ACC112 (cell line): Measurements from ENCODE around the gene TMEM135.

Experiments
- H2AFZ ChIP-seq: fragments of 200-600 bp; sonication (generic); one replicate; pipeline ENCODE4 v1.6.0; 2017; ENCODE audit warnings: antibody characterized with exemption, low read length; ENCODE audit not compliant: unreplicated experiment
- H3K27ac ChIP-seq: fragments of 200-600 bp; sonication (generic); 2 replicates; pipeline ENCODE4 v1.5.1; 2014; ENCODE audit warnings: low read depth, mild to moderate bottlenecking, antibody characterized with exemption, low read length, moderate library complexity
- H3K27me3 ChIP-seq: fragments of 200-600 bp; sonication (generic); 2 replicates; pipeline ENCODE4 v1.6.1; 2014; ENCODE audit warnings: mild to moderate bottlenecking, antibody characterized with exemption, low read length, moderate library complexity, mixed read lengths; ENCODE audit not compliant: insufficient read depth
- H3K36me3 ChIP-seq: fragments of 200-600 bp; sonication (generic); 2 replicates; pipeline ENCODE4 v1.6.1; 2016; ENCODE audit warnings: mild to moderate bottlenecking, antibody characterized with exemption, low read length, moderate library complexity, mixed read lengths; ENCODE audit not compliant: insufficient read depth
- H3K4me1 ChIP-seq: fragments of 200-600 bp; sonication (generic); one replicate; pipeline ENCODE4 v1.6.1; 2016; ENCODE audit warnings: low read length, mixed read lengths; ENCODE audit not compliant: insufficient read depth, unreplicated experiment, control insufficient read depth
- H3K4me3 ChIP-seq: fragments of 200-600 bp; sonication (generic); 2 replicates; pipeline ENCODE4 v1.5.1; 2014; ENCODE audit warnings: mild to moderate bottlenecking, low read depth, low read length
- H3K79me2 ChIP-seq: fragments of 200-600 bp; sonication (generic); one replicate; pipeline ENCODE4 v1.6.0; 2016; ENCODE audit warnings: low read length; ENCODE audit not compliant: control insufficient read depth, unreplicated experiment, insufficient read depth

TMEM135 gene

GRCh38 chr11:87299041-87299481 lies 261.3 kb downstream of the TMEM135 start:
- Histone ChIP-seq H3K4me1 (no peaks in the 10 kb centered on the region), H3K4me3 (no peak overlapping the region), H2AFZ (no peak overlapping the region), H3K79me2 (no peaks in the 10 kb centered on the region), H3K27me3 (no peaks in the 10 kb centered on the region), H3K27ac (no peak overlapping the region), H3K36me3 (no peaks in the 10 kb centered on the region)

- Histone ChIP-seq H3K4me3 (no peak overlapping the region), H3K79me2 (no peaks in the 10 kb centered on the region), H2AFZ (no peak overlapping the region), H3K4me1 (no peaks in the 10 kb centered on the region), H3K27me3 (no peaks in the 10 kb centered on the region), H3K36me3 (no peaks in the 10 kb centered on the region), H3K27ac (no peak overlapping the region)
Observed at GRCh38 chr11:87300640-87301380, 263.1 kb downstream of the TMEM135 start.

- Histone ChIP-seq H3K27ac (no peak overlapping the region), H2AFZ (no peak overlapping the region)
Observed at GRCh38 chr11:87301785-87302540, 264.2 kb downstream of the TMEM135 start.

GRCh38 chr11:87304412-87304811 lies 266.7 kb downstream of the TMEM135 start:
- no peaks in the 10 kb centered on the region for H3K27me3 ChIP-seq
- H3K79me2 ChIP-seq = no peaks in the 10 kb centered on the region
- no peak overlapping the region for H3K4me3 ChIP-seq
- no peak overlapping the region for H2AFZ ChIP-seq
- H3K36me3 ChIP-seq = no peaks in the 10 kb centered on the region
- peaks cover 7% of the 10 kb centered on the region for H3K4me1 ChIP-seq
- no peak overlapping the region for H3K27ac ChIP-seq

More at GRCh38 chr11:87301785-87302540, 264.2 kb downstream of the TMEM135 start:
- Histone ChIP-seq H3K36me3 (no peaks in the 10 kb centered on the region), H3K79me2 (no peaks in the 10 kb centered on the region), H3K4me3 (no peak overlapping the region), H3K27me3 (no peaks in the 10 kb centered on the region), H3K4me1 (peaks cover 1% of the 10 kb centered on the region)

- Histone ChIP-seq H3K36me3 (no peaks in the 10 kb centered on the region), H3K4me1 (peaks cover 7% of the 10 kb centered on the region), H3K79me2 (no peaks in the 10 kb centered on the region), H3K27me3 (no peaks in the 10 kb centered on the region), H3K4me3 (no peak overlapping the region), H3K27ac (no peak overlapping the region), H2AFZ (no peak overlapping the region)
Observed at GRCh38 chr11:87306262-87306851, 268.6 kb downstream of the TMEM135 start.

GRCh38 chr11:87307101-87307500 lies 269.4 kb downstream of the TMEM135 start:
- H3K79me2 ChIP-seq = no peaks in the 10 kb centered on the region
- H3K36me3 ChIP-seq = no peaks in the 10 kb centered on the region
- peaks cover 7% of the 10 kb centered on the region for H3K4me1 ChIP-seq
- H3K4me3 ChIP-seq = no peak overlapping the region
- no peak overlapping the region for H3K27ac ChIP-seq
- no peak overlapping the region for H2AFZ ChIP-seq
- no peaks in the 10 kb centered on the region for H3K27me3 ChIP-seq

- H3K79me2 ChIP-seq = no peaks in the 10 kb centered on the region
- no peaks in the 10 kb centered on the region for H3K36me3 ChIP-seq
- H3K4me3 ChIP-seq = no peak overlapping the region
- no peak overlapping the region for H3K27ac ChIP-seq
- H3K27me3 ChIP-seq = no peaks in the 10 kb centered on the region
- no peaks in the 10 kb centered on the region for H3K4me1 ChIP-seq
- no peak overlapping the region for H2AFZ ChIP-seq
Observed at GRCh38 chr11:87315229-87315628, 277.5 kb downstream of the TMEM135 start.

- H3K27me3 ChIP-seq = no peaks in the 10 kb centered on the region
- H2AFZ ChIP-seq = no peak overlapping the region
- H3K79me2 ChIP-seq = no peaks in the 10 kb centered on the region
- no peak overlapping the region for H3K4me3 ChIP-seq
- no peak overlapping the region for H3K27ac ChIP-seq
- no peaks in the 10 kb centered on the region for H3K4me1 ChIP-seq
- H3K36me3 ChIP-seq = peaks cover 4% of the 10 kb centered on the region; the same call in 1 of the 2 replicates
Observed at GRCh38 chr11:87316491-87316890, 278.8 kb downstream of the TMEM135 start.

- H3K4me3 ChIP-seq = no peak overlapping the region
- H3K36me3 ChIP-seq = peaks cover 8% of the 10 kb centered on the region; the same call in 1 of the 2 replicates
- H3K27me3 ChIP-seq = no peaks in the 10 kb centered on the region
- H3K27ac ChIP-seq = no peak overlapping the region
- no peaks in the 10 kb centered on the region for H3K79me2 ChIP-seq
- H2AFZ ChIP-seq = no peak overlapping the region
- no peaks in the 10 kb centered on the region for H3K4me1 ChIP-seq
Observed at GRCh38 chr11:87317441-87317840, 279.7 kb downstream of the TMEM135 start.

- Histone ChIP-seq H3K4me3 (no peak overlapping the region), H3K36me3 (peaks cover 8% of the 10 kb centered on the region; the same call in 1 of the 2 replicates), H2AFZ (no peak overlapping the region), H3K27ac (no peak overlapping the region), H3K27me3 (no peaks in the 10 kb centered on the region), H3K4me1 (no peaks in the 10 kb centered on the region), H3K79me2 (no peaks in the 10 kb centered on the region)
Observed at GRCh38 chr11:87320123-87320522, 282.4 kb downstream of the TMEM135 start.
